NB4 (cell line): ENCODE measurements around the gene CRELD2.
A peak's percentile ranks its signal among the peaks of the same experiment; 100 is the strongest.

ENCODE experiments used
- DNase-seq: peaks from one replicate; pipeline ENCODE4 v3.0.0; 2010; ENCODE audit warnings: low read depth
- H3K4me3 ChIP-seq: one replicate; pipeline ENCODE4 v1.5.1; 2011; ENCODE audit warnings: mild to moderate bottlenecking, low read depth, low read length, moderate library complexity
- MYC ChIP-seq: IDR thresholded peaks from 2 replicates; pipeline ENCODE4 v1.6.1; 2011; ENCODE audit warnings: low read depth, low read length
- POLR2A ChIP-seq: IDR thresholded peaks from 2 replicates; pipeline ENCODE4 v1.6.1; 2011; ENCODE audit warnings: mild to moderate bottlenecking; ENCODE audit not compliant: insufficient read length; ENCODE audit errors: extremely low read depth
- TF ChIP-seq, protein P1 (sequence below): IDR thresholded peaks from 2 replicates; pipeline ENCODE4 v1.6.1; 2011; ENCODE audit warnings: low read depth, low read length
- TF ChIP-seq, protein P2 (sequence below): IDR thresholded peaks from one replicate; pipeline ENCODE4 v1.5.1; 2012; ENCODE audit warnings: low read depth, low read length

Gene CRELD2

DNA sequence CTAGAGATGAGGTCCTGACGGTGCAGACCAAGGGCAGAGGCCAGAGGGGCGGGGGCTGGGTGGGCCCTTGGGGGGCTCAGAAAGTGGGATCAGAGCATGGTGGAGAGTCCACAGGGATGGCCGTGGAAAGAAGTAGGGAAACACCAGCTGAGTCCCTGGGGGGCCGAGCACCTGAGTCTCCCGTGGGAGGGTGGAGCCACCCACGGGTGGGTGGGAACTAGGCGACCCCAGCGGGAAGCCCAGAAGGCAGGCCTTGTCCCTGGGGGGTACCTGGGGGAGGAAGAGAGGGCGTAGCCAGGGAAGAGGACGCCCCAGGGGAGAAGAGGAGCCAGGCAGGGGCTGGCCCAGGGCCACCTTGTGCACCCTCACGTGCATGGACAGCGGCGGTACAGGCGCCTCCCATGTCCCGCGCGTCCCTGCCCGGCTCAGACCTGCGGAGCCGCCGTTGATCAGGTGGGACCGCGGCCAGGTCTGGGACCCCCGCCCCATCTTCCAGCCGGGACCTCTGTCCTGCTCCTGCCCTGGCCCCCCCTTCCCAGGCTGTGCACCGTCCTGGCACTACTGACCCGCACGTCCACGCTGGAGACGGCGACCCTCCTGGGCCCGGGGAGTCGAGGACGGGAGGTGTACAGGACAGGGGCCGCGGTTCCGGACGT, 10.2 kb downstream of the CRELD2 start:
- DNase-seq: no peak
- TF ChIP-seq, protein P1, sequence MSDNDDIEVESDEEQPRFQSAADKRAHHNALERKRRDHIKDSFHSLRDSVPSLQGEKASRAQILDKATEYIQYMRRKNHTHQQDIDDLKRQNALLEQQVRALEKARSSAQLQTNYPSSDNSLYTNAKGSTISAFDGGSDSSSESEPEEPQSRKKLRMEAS: no peak
- TF ChIP-seq MYC: no peak
- no peak for TF ChIP-seq POLR2A
- TF ChIP-seq, protein P2, sequence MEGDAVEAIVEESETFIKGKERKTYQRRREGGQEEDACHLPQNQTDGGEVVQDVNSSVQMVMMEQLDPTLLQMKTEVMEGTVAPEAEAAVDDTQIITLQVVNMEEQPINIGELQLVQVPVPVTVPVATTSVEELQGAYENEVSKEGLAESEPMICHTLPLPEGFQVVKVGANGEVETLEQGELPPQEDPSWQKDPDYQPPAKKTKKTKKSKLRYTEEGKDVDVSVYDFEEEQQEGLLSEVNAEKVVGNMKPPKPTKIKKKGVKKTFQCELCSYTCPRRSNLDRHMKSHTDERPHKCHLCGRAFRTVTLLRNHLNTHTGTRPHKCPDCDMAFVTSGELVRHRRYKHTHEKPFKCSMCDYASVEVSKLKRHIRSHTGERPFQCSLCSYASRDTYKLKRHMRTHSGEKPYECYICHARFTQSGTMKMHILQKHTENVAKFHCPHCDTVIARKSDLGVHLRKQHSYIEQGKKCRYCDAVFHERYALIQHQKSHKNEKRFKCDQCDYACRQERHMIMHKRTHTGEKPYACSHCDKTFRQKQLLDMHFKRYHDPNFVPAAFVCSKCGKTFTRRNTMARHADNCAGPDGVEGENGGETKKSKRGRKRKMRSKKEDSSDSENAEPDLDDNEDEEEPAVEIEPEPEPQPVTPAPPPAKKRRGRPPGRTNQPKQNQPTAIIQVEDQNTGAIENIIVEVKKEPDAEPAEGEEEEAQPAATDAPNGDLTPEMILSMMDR: no peak
- no peak overlapping the region for H3K4me3 ChIP-seq

DNA sequence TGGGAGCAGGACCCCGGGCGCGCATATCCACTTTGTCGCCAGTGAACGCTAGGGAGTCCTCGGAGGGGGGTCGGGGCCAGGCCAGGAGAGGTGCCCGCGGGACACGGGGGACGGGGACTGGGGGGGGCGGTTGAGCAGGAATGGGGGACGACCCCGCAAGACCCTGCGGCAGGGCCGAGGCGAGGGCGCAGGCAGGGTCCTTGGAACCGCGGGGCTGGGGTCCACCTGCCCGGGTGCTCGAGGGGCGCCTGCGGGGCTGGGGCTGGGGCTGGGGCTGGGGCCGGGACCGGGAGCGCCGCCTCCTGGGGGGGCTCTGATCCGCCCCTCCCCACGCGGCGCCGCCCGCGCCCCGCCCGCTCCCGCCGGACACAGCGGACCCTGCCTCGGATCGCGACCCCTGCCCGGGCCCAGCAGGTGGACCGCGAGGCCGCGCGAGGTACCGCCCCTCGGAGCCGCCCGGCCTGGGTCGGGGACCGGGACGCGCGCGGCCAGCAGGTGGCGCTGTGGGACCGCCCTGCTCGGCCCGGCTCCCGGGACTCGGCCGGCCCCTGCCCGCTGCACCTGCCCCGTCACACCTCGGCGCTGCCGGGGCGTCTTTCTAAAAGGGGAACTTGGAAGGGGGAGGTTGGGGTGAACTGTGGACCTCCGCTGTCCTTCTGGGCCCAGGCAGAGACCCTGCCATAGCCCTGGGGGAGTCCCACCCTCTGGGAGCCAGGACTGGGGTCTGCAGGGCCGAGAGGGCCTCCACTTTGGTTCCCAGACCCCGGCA, 11.0 kb downstream of the CRELD2 start:
- no peak overlapping the region for H3K4me3 ChIP-seq
- DNase-seq: peak; percentile 66
- TF ChIP-seq, protein P2: peak; percentile 21
- no peak for TF ChIP-seq MYC

DNA sequence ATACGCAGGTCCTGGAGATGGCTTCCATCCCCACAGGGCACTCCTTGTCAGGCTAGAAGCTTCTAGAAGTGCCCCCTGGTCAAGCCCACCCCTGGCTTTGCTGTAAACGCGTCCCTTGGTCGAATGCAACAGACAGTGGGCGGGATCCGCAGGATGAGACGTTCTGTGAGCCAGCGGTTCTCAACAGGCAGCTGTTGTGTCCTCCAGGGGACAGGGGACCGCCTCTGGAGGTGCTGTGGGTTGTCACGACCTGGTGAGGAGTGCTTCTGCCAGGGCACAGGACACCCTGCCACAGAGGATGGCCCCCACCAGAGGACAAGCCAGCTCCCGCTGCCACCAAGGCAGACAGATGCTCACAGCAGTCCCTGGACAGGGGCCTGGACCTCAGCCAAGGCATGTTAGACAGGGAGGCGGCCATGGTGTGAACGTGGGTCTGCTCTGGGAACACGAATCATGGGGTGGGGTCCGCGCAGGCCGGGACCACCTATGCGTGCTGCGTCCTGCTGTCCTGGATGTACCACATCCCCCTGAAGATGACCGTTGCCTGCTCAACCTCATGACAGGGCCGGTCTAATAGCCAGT, 11.7 kb downstream of the CRELD2 start:
- no peak for TF ChIP-seq POLR2A
- TF ChIP-seq, protein P2: no peak
- no peak for TF ChIP-seq MYC
- TF ChIP-seq, protein P1: no peak
- peak; percentile 17 for DNase-seq
- no peak overlapping the region for H3K4me3 ChIP-seq

DNA sequence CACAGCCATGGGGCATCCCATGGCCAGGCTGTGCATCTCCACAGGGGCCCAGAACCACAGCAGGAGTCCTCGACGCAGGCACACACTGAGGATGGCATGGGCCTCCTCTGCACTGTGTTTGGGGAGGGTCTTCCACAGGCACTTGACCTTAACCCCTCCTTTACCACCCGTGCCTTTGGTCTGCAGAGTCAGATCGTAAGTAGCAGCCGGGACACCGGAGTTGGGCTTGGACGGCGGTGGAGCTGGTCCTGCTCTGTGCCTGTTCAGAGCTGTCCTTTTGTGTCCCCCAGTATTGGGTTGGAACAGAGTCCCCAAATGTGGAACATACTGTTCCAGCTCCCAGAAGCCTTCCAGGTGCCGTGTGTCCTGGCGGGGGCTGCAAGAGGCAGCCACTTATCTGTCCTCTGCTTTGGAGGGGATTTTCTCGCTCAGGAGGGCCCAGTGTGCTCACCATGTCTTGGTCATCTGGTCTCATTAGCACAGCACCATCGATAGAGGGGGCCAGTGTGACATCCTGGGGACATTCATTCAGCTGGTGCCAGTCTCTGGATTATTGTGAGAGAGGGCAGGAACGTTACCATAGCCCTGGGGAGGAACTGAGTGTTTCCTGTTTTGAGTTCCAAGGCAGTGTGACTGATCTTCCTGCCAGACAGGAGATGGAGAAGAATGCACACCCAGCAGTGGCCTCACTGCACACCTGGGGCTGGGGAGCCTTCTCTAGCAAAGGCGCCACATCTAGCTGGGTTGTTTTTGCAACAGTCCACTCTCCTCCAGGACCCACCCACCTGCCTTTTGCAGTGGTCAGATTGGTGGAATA, 12.4 kb downstream of the CRELD2 start:
- peak; percentile 91 for DNase-seq
- no peak overlapping the region for H3K4me3 ChIP-seq
- TF ChIP-seq, protein P1: 0 out of 2 replicates have a peak, but pooled peaks have one; percentile 17
- TF ChIP-seq MYC: peak; percentile 48; the same call in 1 of the 2 replicates
- TF ChIP-seq POLR2A: no peak
- TF ChIP-seq, protein P2: peak; percentile 84

DNA sequence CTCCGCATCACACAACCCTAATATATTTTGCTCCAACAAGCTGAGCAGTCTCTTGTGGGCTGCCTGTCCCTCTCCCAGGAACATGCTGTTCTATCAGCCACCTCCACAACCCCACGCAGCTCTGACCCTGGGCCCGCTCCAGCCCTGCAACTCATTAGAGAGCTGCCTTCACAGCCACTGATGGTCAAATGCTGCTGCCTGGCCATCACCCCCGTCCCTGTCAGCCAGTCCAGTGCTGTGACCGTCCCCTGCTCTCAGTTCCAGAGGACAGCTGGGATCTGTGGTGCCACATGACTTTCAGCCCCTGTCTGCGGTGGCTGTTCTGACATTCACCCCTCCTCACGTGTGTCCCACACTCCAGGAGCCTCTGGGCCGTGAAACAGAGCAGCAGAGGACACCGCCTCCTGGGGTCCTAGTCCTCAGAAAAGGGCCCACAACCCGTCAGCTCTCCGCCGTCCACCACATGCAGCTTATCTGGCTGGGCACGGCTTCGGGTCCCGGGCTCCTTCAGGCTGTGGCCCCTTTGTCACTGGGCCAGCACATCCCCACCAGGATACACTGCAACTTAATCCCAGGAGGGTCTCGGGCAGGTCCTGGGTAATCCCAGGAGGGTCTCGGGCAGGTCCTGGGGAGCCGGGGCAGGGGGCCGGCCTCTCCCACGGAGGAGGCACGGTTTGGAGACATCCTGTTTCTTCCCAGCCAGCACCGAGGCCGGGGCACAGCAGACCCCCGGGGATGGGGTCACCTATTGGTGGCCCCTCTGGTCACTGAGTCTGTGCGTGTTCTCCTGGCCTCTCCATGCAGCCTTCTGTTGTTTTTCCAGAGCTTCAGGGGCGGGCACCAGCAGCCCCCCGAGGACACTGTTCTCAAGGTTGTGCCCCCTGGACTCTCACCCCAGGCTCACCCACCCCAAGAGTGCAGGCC, 15.1 kb downstream of the CRELD2 start:
- TF ChIP-seq MYC: no peak
- TF ChIP-seq, protein P2: no peak
- H3K4me3 ChIP-seq: no peak overlapping the region
- DNase-seq: no peak
